NCI-H1048 (cell line): Measurements from ENCODE around the gene HOMER3.
"Not testable (repeated sequence)": the region's sequence is repeated elsewhere in the genome, so short reads cannot be mapped to it uniquely, and the experiment has no call there.

Experiments used
- DNase-seq: peaks from one replicate; lab custom pipeline; 2025; lab: John Stamatoyannopoulos, UW

Gene HOMER3

GRCh38 chr19:18954094-18954493 is 13.1 kb upstream of the HOMER3 start:
- no peak for DNase-seq

GRCh38 chr19:18952364-18953003 is 11.5 kb upstream of the HOMER3 start:
- not testable (repeated sequence) for DNase-seq

- no peak for DNase-seq
Observed at GRCh38 chr19:18951721-18952281, 10.8 kb upstream of the HOMER3 start.

GRCh38 chr19:18949858-18950257 is 8.8 kb upstream of the HOMER3 start:
- no peak for DNase-seq

DNA sequence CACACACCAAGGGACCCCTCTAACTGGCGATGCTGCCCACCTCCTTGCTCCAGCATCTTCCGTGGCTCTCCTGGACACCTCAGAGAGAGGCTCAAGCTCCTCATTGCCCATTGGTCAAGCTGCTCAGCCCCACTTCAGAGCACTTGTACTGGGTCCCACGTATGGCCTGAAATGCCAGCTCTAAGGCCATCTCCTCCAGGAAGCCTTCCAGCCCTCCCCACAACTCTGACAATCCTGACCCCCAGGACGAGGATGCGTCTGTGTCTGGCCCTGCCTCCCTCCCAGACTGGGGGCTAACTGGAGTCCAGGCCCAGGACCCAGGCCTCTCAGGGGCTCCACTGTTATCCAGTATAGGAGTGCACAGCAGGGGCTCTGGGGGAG is 7.9 kb upstream of the HOMER3 start:
- no peak for DNase-seq

- no peak for DNase-seq
Observed at GRCh38 chr19:18948075-18948975, 7.3 kb upstream of the HOMER3 start.

GRCh38 chr19:18946918-18947317 is 5.9 kb upstream of the HOMER3 start:
- no peak for DNase-seq

DNA sequence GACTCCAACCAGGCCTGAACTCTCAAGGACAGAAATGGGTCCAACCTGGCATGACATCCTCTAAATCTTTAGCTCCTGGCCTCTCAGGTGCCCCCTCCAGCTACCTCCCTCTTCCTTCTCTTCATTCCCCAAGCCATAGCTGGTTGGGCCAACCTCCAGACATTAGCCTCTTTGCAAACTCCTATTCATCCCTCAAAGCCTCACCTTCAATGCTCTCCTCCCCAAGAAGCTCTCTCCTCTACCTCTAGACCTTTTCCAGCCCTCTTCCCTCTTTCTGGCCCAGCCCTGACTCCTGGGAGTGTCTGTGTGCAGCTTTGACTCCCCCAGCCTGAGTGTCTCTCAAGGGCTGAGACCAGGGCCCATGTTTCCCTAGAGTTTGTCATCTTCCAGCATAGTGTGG is 5.3 kb upstream of the HOMER3 start:
- no peak for DNase-seq

DNA sequence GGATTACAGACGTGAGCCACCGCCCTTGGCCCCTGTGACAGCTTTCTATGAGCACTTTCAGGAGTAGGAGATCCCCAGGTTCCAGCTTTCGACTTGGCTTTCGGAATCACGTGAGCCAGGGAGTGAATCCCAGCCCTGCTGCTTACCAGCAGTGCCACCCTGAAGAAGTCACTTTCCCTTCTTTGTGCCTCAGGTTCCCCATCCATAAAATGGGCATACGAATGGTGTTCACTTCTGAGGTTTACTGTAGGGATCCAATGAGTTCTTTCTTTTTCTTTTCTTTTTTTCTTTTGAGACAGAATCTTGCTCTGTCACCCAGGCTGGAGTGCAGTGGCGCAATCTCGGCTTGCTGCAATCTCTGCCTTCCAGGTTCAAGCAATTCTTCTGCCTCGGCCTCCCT is 4.3 kb upstream of the HOMER3 start:
- DNase-seq, result no peak

DNA sequence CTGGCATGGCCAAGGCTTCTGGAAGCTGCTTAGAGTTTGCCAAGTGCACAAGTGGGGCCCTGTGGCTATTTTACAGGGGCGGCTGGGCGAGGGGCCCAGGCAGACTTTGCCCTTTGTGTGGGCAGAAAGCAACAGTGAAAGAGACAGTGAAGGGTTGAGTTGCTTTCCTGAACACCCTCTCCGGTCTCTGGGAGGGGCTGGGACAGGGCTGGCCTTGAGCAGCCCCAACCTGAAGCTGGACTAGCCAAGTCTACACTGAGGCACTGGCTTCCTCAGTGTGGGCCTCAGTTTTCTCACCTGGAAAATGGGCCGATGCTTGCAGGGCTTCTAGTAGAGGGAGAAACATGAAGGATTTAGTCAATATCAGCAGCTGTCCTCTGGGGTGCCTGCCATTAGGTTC is 2.4 kb upstream of the HOMER3 start:
- no peak for DNase-seq

GRCh38 chr19:18942692-18943091 is 1.7 kb upstream of the HOMER3 start:
- DNase-seq, result no peak

- DNase-seq, result no peak
Observed at GRCh38 chr19:18941628-18942354, 774 bp upstream of the HOMER3 start.

GRCh38 chr19:18939922-18940768 is 872 bp downstream of the HOMER3 start:
- no peak for DNase-seq

GRCh38 chr19:18939163-18939562 is 1.9 kb downstream of the HOMER3 start:
- no peak for DNase-seq

DNA sequence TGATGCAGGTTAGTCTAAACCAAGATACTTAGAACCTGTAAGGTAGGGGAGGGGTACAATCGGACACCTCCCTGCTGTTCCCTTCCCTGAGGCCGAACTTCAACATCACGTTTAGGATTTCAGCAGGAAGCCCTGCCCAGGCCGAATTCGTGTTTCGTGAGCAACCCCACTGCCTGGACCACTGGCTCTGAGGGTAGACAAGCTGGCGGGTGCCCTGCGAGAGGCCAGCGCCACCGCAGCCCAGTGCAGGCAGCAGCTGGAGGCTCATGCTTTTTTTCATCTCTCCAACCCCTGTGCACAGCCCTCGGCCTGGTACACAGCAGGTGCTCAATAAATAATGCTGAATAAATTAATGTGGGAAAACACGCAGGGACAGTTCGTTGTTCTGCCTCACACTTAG is 7.7 kb downstream of the HOMER3 start:
- no peak for DNase-seq

- peak; percentile 65 for DNase-seq
Observed at GRCh38 chr19:18932216-18932841, 8.7 kb downstream of the HOMER3 start.

GRCh38 chr19:18931316-18932162 is 9.5 kb downstream of the HOMER3 start:
- no peak for DNase-seq

- no peak for DNase-seq
Observed at GRCh38 chr19:18929311-18929710, 11.7 kb downstream of the HOMER3 start.

- no peak for DNase-seq
Observed at GRCh38 chr19:18928018-18928805, 12.8 kb downstream of the HOMER3 start.
